ENCODE data around the gene THEMIS. TPM values are rescaled to one million over a fixed set of nuclear protein-coding genes. Genes with fewer than 3 reads are reported as not detected.

Gene THEMIS
- polyA plus RNA-seq, 1 donor from 2014 or later: not detected

- Histone ChIP-seq H3K9me2 (ENCODE audit: insufficient read depth, low read length) (no peaks in the 10 kb centered on the region), H3K27ac (ENCODE audit: low read length) (no peak overlapping the region), H3K9ac (ENCODE audit: low read length) (no peak overlapping the region), H2AFZ (ENCODE audit: low read depth, low read length) (no peak overlapping the region), H3K4me3 (ENCODE audit: low read length) (no peak overlapping the region), H3K27me3 (ENCODE audit: insufficient read depth, low read depth, low read length) (no peaks in the 10 kb centered on the region), H3F3A (ENCODE audit: insufficient read depth, low read length, poor library complexity, severe bottlenecking) (no peaks in the 10 kb centered on the region), H3K9me3 (ENCODE audit: low read length) (no peaks in the 10 kb centered on the region), H4K20me1 (ENCODE audit: insufficient read depth) (no peaks in the 10 kb centered on the region), H3K4me2 (ENCODE audit: low read length) (no peak overlapping the region), H3K79me2 (replicated peaks; ENCODE audit: insufficient read depth, low read length) (no peaks in the 10 kb centered on the region), H3K36me3 (ENCODE audit: insufficient read depth, low read length) (no peaks in the 10 kb centered on the region)
- TF ChIP-seq EP300 (conservative IDR thresholded peaks at IDR 0.05; ENCODE audit: poor library complexity, severe bottlenecking) (no peak), POLR2AphosphoS5 (IDR thresholded peaks at IDR 0.05) (no peak)
Measured at GRCh38 chr6:127843582-127843981, 57.3 kb downstream of the THEMIS start.

DNA sequence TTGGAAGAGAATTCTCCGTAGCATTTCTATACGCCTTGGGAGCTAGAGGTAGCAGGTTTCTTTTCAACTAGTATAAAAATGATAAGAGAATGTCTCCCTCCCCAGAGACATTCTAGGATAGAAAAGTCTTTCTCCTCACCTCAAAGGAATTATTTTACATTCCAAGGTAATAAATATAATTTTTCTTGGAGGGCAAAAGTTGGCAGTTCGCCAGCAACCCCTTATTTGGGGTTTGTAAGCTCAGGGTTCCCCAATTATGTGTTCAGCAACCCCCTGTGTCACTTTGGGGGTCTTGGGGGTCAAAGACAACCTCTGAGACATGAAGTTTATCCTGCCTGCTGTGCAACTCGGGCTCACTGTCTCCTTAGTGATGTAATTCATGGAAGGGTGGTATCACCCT is 58.3 kb downstream of the THEMIS start:
- no peaks in the 10 kb centered on the region for H3K27me3 ChIP-seq (ENCODE audit: insufficient read depth, low read depth, low read length)
- TF ChIP-seq, protein P1, sequence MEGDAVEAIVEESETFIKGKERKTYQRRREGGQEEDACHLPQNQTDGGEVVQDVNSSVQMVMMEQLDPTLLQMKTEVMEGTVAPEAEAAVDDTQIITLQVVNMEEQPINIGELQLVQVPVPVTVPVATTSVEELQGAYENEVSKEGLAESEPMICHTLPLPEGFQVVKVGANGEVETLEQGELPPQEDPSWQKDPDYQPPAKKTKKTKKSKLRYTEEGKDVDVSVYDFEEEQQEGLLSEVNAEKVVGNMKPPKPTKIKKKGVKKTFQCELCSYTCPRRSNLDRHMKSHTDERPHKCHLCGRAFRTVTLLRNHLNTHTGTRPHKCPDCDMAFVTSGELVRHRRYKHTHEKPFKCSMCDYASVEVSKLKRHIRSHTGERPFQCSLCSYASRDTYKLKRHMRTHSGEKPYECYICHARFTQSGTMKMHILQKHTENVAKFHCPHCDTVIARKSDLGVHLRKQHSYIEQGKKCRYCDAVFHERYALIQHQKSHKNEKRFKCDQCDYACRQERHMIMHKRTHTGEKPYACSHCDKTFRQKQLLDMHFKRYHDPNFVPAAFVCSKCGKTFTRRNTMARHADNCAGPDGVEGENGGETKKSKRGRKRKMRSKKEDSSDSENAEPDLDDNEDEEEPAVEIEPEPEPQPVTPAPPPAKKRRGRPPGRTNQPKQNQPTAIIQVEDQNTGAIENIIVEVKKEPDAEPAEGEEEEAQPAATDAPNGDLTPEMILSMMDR (IDR thresholded peaks at IDR 0.05; ENCODE audit: poor library complexity, severe bottlenecking): no peak
- TF ChIP-seq TAF1 (IDR thresholded peaks at IDR 0.05; ENCODE audit: low read depth): no peak
- no peak for TF ChIP-seq SMC3 (conservative IDR thresholded peaks at IDR 0.05; ENCODE audit: poor library complexity)
- TF ChIP-seq RAD21 (conservative IDR thresholded peaks at IDR 0.05): no peak

GRCh38 chr6:127841811-127842210 is 59.0 kb downstream of the THEMIS start:
- Histone ChIP-seq H3K9me3 (ENCODE audit: low read length) (no peaks in the 10 kb centered on the region), H3K27ac (ENCODE audit: low read length) (no peak overlapping the region), H3K4me3 (ENCODE audit: low read length) (no peak overlapping the region), H2AFZ (ENCODE audit: low read depth, low read length) (no peak overlapping the region), H3K9ac (ENCODE audit: low read length) (no peak overlapping the region), H3F3A (ENCODE audit: insufficient read depth, low read length, poor library complexity, severe bottlenecking) (no peaks in the 10 kb centered on the region), H3K27me3 (ENCODE audit: insufficient read depth, low read depth, low read length) (no peaks in the 10 kb centered on the region), H4K20me1 (ENCODE audit: insufficient read depth) (no peaks in the 10 kb centered on the region), H3K4me2 (ENCODE audit: low read length) (no peak overlapping the region), H3K9me2 (ENCODE audit: insufficient read depth, low read length) (no peaks in the 10 kb centered on the region), H3K36me3 (ENCODE audit: insufficient read depth, low read length) (no peaks in the 10 kb centered on the region), H3K79me2 (replicated peaks; ENCODE audit: insufficient read depth, low read length) (no peaks in the 10 kb centered on the region)
- no peak for TF ChIP-seq SMC3 (conservative IDR thresholded peaks at IDR 0.05; ENCODE audit: poor library complexity)
- TF ChIP-seq, protein P2, sequence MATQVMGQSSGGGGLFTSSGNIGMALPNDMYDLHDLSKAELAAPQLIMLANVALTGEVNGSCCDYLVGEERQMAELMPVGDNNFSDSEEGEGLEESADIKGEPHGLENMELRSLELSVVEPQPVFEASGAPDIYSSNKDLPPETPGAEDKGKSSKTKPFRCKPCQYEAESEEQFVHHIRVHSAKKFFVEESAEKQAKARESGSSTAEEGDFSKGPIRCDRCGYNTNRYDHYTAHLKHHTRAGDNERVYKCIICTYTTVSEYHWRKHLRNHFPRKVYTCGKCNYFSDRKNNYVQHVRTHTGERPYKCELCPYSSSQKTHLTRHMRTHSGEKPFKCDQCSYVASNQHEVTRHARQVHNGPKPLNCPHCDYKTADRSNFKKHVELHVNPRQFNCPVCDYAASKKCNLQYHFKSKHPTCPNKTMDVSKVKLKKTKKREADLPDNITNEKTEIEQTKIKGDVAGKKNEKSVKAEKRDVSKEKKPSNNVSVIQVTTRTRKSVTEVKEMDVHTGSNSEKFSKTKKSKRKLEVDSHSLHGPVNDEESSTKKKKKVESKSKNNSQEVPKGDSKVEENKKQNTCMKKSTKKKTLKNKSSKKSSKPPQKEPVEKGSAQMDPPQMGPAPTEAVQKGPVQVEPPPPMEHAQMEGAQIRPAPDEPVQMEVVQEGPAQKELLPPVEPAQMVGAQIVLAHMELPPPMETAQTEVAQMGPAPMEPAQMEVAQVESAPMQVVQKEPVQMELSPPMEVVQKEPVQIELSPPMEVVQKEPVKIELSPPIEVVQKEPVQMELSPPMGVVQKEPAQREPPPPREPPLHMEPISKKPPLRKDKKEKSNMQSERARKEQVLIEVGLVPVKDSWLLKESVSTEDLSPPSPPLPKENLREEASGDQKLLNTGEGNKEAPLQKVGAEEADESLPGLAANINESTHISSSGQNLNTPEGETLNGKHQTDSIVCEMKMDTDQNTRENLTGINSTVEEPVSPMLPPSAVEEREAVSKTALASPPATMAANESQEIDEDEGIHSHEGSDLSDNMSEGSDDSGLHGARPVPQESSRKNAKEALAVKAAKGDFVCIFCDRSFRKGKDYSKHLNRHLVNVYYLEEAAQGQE (IDR thresholded peaks at IDR 0.05; ENCODE audit: borderline replicate concordance): no peak
- TF ChIP-seq, protein P1 (IDR thresholded peaks at IDR 0.05; ENCODE audit: poor library complexity, severe bottlenecking): no peak
- no peak for TF ChIP-seq MXI1 (conservative IDR thresholded peaks at IDR 0.05; ENCODE audit: poor library complexity, severe bottlenecking)
- TF ChIP-seq EZH2 (IDR thresholded peaks at IDR 0.05; ENCODE audit: borderline replicate concordance, insufficient read depth, low read length, poor library complexity, severe bottlenecking): no peak
- TF ChIP-seq TAF1 (IDR thresholded peaks at IDR 0.05; ENCODE audit: low read depth): no peak
- no peak for TF ChIP-seq POLR2AphosphoS5 (IDR thresholded peaks at IDR 0.05)
- TF ChIP-seq EP300 (conservative IDR thresholded peaks at IDR 0.05; ENCODE audit: poor library complexity, severe bottlenecking): no peak
- TF ChIP-seq RAD21 (conservative IDR thresholded peaks at IDR 0.05): no peak

More for the DNA sequence above, 58.3 kb downstream of the THEMIS start:
- no peak overlapping the region for H3K4me3 ChIP-seq (ENCODE audit: low read length)
- H3K4me2 ChIP-seq (ENCODE audit: low read length): no peak overlapping the region
- H3K9me2 ChIP-seq (ENCODE audit: insufficient read depth, low read length): no peaks in the 10 kb centered on the region
- H4K20me1 ChIP-seq (ENCODE audit: insufficient read depth): no peaks in the 10 kb centered on the region
- H2AFZ ChIP-seq (ENCODE audit: low read depth, low read length): no peak overlapping the region
- no peaks in the 10 kb centered on the region for H3K9me3 ChIP-seq (ENCODE audit: low read length)
- H3F3A ChIP-seq (ENCODE audit: insufficient read depth, low read length, poor library complexity, severe bottlenecking): no peaks in the 10 kb centered on the region
- no peak overlapping the region for H3K9ac ChIP-seq (ENCODE audit: low read length)
- H3K36me3 ChIP-seq (ENCODE audit: insufficient read depth, low read length): no peaks in the 10 kb centered on the region
- H3K27ac ChIP-seq (ENCODE audit: low read length): no peak overlapping the region
- H3K79me2 ChIP-seq (replicated peaks; ENCODE audit: insufficient read depth, low read length): no peaks in the 10 kb centered on the region

All from neural cell (in vitro differentiated cells).